Tibial nerve (tissue), 4 donors: ENCODE measurements around the gene HTRA1. TPM values are rescaled to one million over a fixed set of nuclear protein-coding genes. Genes with fewer than 3 reads are reported as not detected.
A peak's percentile ranks its signal among the peaks of the same experiment; 100 is the strongest.

Experiments
- DNase-seq, 2 donors: peaks; one replicate each; pipeline ENCODE4 v3.0.0-alpha.2; 2019; ENCODE audit warnings: low spot score in 2 of 2
- H3K27ac ChIP-seq, 4 donors: fragments of 200-600 bp; sonication (generic) in 3 of 4; one replicate each; pipeline ENCODE4 v1.5.1; 2017 to 2019; ENCODE audit warnings: mild to moderate bottlenecking in 1 of 4
- H3K27me3 ChIP-seq, 2 donors: fragments of 200-600 bp; sonication (generic) in 1 of 2; one replicate each; pipeline versions ENCODE4 v1.5.1 to v1.6.0; 2017 to 2019
- H3K36me3 ChIP-seq, 3 donors: fragments of 200-600 bp; sonication (generic); one replicate each; pipeline ENCODE4 v1.5.1; 2018 to 2019
- H3K4me1 ChIP-seq, 4 donors: fragments of 200-600 bp; sonication (generic) in 3 of 4; one replicate each; pipeline ENCODE4 v1.5.1; 2017 to 2019
- H3K4me3 ChIP-seq, 4 donors: fragments of 200-600 bp; sonication (generic) in 3 of 4; one replicate each; pipeline ENCODE4 v1.5.1; 2017 to 2019; ENCODE audit warnings: mild to moderate bottlenecking in 1 of 4, moderate library complexity in 1 of 4
- H3K9me3 ChIP-seq, 4 donors: fragments of 200-600 bp; sonication (generic) in 3 of 4; one replicate each; pipeline ENCODE4 v1.5.1; 2017 to 2019
- EP300 ChIP-seq, 2 donors: sonication (generic); formaldehyde crosslinking; IDR thresholded peaks; one replicate each; pipeline ENCODE4 v1.6.1; 2017; ENCODE audit warnings: antibody characterized with exemption in 2 of 2, mild to moderate bottlenecking in 1 of 2
- POLR2A ChIP-seq, 2 donors: fragments of 450-650 bp; IDR thresholded peaks; one replicate each; pipeline ENCODE4 v1.6.1; 2017; ENCODE audit warnings: antibody characterized with exemption in 2 of 2, mild to moderate bottlenecking in 2 of 2, moderate library complexity in 2 of 2
- WGBS, 2 donors: methylation state at CpG; one replicate each; pipeline ENCODE4 v1.1.5; 2018; 5-methylcytosine and 5-hydroxymethylcytosine counted together
- total RNA-seq, 4 donors: library from RNA; depleted of rRNA; stranded (reverse); fragments of >200 nt; gene quantifications; one replicate each; pipeline ENCODE4 v1.1.0, GENCODE V29; 2016
- TF ChIP-seq, protein P1 (sequence below), 5 experiments: fragments of 200-600 bp in 3 of 5; fragments of 450-650 bp in 2 of 5; sonication (generic) in 3 of 5; IDR thresholded peaks; one replicate each; pipeline ENCODE4 v1.5.1; 2016 to 2019; ENCODE audit warnings: antibody characterized with exemption in 5 of 5, mild to moderate bottlenecking in 3 of 5, moderate library complexity in 2 of 5

The HTRA1 gene
- total RNA-seq, 4 donors from 2014 or later = 128 to 183 (median 173) TPM

DNA sequence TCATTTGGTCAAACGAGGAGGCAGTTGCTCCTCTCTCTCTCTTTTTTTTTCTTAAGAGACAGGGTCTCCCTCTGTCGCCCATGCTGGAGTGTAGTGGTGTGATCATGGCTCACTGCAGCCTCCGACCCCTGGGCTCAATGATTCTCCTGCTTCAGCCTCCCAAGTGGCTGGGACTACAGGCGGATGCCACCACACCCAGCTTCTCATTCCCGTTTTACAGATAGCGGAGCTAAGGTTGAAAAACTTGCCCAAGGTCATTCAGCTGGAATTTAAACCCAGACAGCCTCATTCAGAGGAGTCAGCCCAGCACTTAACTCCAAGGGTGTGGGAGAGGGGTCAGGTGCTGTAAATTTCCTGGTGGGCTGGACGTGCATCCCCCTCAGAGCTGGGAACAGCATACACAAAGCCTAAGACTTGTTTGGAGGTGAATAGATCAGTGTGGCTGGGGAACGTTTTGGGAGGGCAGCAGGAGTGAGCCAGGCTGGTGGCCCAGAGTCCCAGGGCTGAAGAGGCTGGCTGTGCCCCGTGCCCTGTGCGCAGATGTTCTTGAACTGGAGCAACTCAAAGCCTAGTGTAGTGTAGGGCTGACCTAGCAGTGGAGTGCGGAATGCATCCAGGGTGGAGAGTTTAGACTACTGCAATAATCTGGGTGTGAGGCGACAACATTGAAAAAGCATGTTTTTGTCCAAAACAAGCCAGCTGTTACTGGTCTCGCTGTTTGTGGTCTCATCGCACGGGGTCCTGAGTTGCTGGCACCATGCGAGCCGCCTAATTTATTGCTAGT, 2.3 kb downstream of the HTRA1 start:
- TF ChIP-seq, protein P1, sequence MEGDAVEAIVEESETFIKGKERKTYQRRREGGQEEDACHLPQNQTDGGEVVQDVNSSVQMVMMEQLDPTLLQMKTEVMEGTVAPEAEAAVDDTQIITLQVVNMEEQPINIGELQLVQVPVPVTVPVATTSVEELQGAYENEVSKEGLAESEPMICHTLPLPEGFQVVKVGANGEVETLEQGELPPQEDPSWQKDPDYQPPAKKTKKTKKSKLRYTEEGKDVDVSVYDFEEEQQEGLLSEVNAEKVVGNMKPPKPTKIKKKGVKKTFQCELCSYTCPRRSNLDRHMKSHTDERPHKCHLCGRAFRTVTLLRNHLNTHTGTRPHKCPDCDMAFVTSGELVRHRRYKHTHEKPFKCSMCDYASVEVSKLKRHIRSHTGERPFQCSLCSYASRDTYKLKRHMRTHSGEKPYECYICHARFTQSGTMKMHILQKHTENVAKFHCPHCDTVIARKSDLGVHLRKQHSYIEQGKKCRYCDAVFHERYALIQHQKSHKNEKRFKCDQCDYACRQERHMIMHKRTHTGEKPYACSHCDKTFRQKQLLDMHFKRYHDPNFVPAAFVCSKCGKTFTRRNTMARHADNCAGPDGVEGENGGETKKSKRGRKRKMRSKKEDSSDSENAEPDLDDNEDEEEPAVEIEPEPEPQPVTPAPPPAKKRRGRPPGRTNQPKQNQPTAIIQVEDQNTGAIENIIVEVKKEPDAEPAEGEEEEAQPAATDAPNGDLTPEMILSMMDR (IDR thresholded peaks at IDR 0.05) = no peak
- TF ChIP-seq EP300 (IDR thresholded peaks at IDR 0.05) (no peak), POLR2A (IDR thresholded peaks at IDR 0.05) (no peak)
- WGBS, 2 donors = 77 to 79% methylated on average over 17 of the region's 17 CpGs
- Histone ChIP-seq H3K4me1 (peaks cover 0 to 50% (median 14%) of the 10 kb centered on the region in 4 donors), H3K27me3 (no peaks in the 10 kb centered on the region), H3K4me3 (peak overlapping the region; percentile 54 to 93 (median 78)), H3K27ac (peak overlapping the region in 2 of 4 donors; percentile 89 to 90), H3K9me3 (no peaks in the 10 kb centered on the region), H3K36me3 (no peaks in the 10 kb centered on the region)
- no peak for DNase-seq

DNA sequence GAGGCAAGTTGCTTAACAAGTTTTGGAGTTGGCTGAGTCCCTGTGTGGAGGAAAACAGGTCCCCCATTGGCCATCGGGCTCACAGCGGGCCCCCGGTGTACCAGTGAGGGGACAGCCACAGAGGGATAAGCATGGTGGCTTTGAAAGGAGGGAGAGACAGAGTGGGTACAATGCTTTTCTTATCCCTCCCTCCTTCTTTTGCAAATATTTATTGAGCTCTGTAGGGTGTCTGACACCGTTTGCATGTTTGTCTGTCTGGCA, 2.8 kb downstream of the HTRA1 start:
- H3K36me3 ChIP-seq = no peaks in the 10 kb centered on the region
- 86 to 89% methylated on average over 4 of the region's 4 CpGs for WGBS, 2 donors
- no peak for DNase-seq
- TF ChIP-seq POLR2A (IDR thresholded peaks at IDR 0.05) (no peak), EP300 (IDR thresholded peaks at IDR 0.05) (no peak)
- TF ChIP-seq, protein P1 (IDR thresholded peaks at IDR 0.05) = no peak
- H3K27me3 ChIP-seq = no peaks in the 10 kb centered on the region
- no peaks in the 10 kb centered on the region for H3K9me3 ChIP-seq
- no peak overlapping the region for H3K4me3 ChIP-seq
- peaks cover 0 to 50% (median 15%) of the 10 kb centered on the region in 4 donors for H3K4me1 ChIP-seq
- H3K27ac ChIP-seq = no peak overlapping the region

DNA sequence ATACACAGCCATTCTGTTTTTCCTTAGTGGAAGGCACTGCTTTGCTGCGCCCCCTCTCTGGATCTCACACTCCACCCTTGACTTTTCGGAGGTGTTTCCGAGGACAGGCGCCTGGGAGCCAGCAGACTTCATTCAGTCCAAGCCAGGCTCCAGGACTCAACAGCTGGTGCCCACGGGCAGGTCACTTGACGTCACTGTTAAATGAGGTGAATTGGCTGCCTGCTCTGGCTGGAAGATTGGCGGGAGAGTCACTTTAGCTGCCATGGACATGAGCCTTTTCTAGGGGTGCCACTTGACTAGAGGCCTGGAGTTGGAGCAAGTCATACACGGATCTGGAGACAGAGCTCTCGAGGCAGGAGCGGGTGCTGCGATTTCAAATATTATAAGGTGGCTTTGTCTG, 3.2 kb downstream of the HTRA1 start:
- 91 to 93% methylated on average over 11 of the region's 11 CpGs for WGBS, 2 donors

DNA sequence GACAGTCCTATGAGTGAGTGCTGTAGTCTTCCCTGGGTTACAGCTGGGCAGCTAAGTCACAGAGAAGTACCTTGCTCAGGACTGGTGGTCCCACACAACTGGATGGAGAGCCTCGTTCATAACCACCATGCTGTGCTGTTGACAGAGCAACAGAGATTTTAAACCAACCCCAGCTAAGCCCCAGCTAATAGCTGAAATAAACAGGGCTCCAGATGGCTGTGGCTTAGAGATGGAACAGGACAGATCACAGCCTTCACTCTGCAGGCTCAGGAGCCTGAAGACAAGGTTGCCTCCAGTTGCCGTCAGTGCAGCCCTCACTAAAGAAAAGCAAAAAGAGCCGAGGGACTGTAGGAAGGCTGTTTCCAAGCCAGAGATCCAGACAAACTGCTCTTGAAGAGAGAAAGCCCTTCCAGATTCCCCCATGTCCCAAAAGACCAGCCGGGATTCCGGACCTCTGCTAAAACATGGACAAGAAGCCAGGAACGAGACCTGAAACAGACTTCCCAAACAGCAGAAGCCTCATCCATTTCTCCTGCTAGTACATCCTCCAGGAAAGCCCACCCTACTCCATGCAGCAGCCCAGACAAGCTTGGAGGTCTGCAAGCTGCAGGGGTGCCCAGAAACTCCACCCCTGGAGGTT, 4.2 kb downstream of the HTRA1 start:
- TF ChIP-seq EP300 (IDR thresholded peaks at IDR 0.05) (no peak), POLR2A (IDR thresholded peaks at IDR 0.05) (no peak)
- TF ChIP-seq, protein P1 (IDR thresholded peaks at IDR 0.05) = no peak
- 65 to 77% methylated on average over 6 of the region's 6 CpGs for WGBS, 2 donors

More for the DNA sequence above, 3.2 kb downstream of the HTRA1 start:
- DNase-seq = no peak
- Histone ChIP-seq H3K36me3 (no peaks in the 10 kb centered on the region), H3K4me1 (peaks cover 0 to 52% (median 19%) of the 10 kb centered on the region in 4 donors), H3K27ac (no peak overlapping the region), H3K9me3 (no peaks in the 10 kb centered on the region), H3K27me3 (no peaks in the 10 kb centered on the region), H3K4me3 (no peak overlapping the region)
- no peak for TF ChIP-seq EP300 (IDR thresholded peaks at IDR 0.05)
- TF ChIP-seq, protein P1 (IDR thresholded peaks at IDR 0.05) = no peak
- no peak for TF ChIP-seq POLR2A (IDR thresholded peaks at IDR 0.05)

DNA sequence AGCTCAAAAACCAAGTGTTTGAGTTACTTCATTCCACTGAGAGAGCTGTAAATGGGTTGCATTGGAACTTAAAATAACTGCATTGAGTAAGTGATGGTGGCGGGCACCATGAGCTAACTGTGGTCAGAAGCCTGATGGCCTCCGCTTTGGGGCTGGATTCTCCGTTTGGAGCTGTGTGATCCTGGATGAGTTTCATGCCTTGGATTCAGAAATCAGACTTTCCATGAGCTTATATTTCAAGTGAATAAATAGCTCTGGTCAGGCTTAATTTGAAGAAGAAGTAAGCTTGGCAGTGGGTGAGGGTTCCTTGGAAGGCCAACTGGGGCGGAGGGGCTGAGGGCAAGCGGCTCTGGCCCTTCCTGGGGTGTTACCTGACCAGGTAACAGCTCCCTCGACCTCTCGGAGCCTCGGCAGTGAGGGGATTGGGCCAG, 5.6 kb downstream of the HTRA1 start:
- Histone ChIP-seq H3K4me3 (no peak overlapping the region), H3K4me1 (peaks cover 0 to 41% (median 13%) of the 10 kb centered on the region in 4 donors), H3K27me3 (no peaks in the 10 kb centered on the region), H3K27ac (peak overlapping the region in 2 of 4 donors; percentile 8 to 47), H3K9me3 (no peaks in the 10 kb centered on the region), H3K36me3 (no peaks in the 10 kb centered on the region)
- TF ChIP-seq, protein P1 (IDR thresholded peaks at IDR 0.05) = no peak
- no peak for TF ChIP-seq POLR2A (IDR thresholded peaks at IDR 0.05)
- no peak for TF ChIP-seq EP300 (IDR thresholded peaks at IDR 0.05)
- WGBS, 2 donors = 75 to 79% methylated on average over 8 of the region's 8 CpGs
- DNase-seq = no peak

More for the DNA sequence above, 4.2 kb downstream of the HTRA1 start:
- H3K27me3 ChIP-seq = no peaks in the 10 kb centered on the region
- H3K9me3 ChIP-seq = no peaks in the 10 kb centered on the region
- peaks cover 0 to 46% (median 19%) of the 10 kb centered on the region in 4 donors for H3K4me1 ChIP-seq
- H3K4me3 ChIP-seq = no peak overlapping the region
- H3K36me3 ChIP-seq = no peaks in the 10 kb centered on the region
- no peak overlapping the region for H3K27ac ChIP-seq
- no peak for DNase-seq
